Gastroesophageal sphincter (tissue), 3 donors: ENCODE measurements around the gene ATP1A2.

Source experiments
- EP300 ChIP-seq: sonication (generic); formaldehyde crosslinking; IDR thresholded peaks from one replicate; pipeline ENCODE4 v1.6.1; 2017; ENCODE audit warnings: antibody characterized with exemption, mild to moderate bottlenecking
- POLR2AphosphoS5 ChIP-seq: sonication (generic); formaldehyde crosslinking; IDR thresholded peaks from one replicate; pipeline ENCODE4 v1.6.1; 2017; ENCODE audit warnings: antibody characterized with exemption
- TF ChIP-seq, protein P1 (sequence below), 4 experiments: fragments of 200-600 bp in 2 of 4; fragments of 450-650 bp in 2 of 4; sonication (generic) in 1 of 4; IDR thresholded peaks; one replicate each; pipeline ENCODE4 v1.5.1; 2017 to 2019; ENCODE audit warnings: antibody characterized with exemption in 4 of 4, mild to moderate bottlenecking in 2 of 4, moderate library complexity in 2 of 4

DNA sequence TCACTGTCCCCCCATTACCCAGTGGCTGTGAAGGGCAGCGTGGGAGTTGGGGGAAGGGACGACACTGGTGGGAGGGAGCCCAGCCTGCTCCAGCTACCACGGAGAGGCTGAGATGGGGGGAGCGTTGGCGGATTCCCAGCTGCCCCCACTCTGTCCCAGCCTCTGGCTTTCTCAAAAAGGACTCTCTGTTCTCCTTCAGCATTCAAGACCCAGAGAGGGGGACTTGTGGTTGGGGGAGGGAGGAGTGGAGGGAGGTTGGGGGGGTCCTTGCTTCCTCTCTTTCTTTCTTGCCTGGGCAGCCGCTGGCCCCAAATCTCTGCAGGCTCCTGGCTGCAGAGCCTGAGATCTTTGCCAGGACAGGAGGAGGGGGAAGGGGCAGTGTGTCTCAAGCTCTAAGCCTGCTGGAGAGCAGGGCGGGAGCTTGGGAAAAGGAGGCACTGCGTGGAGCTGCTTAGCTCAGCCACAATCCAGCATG is 2.2 kb downstream of the ATP1A2 start:
- TF ChIP-seq, protein P1, sequence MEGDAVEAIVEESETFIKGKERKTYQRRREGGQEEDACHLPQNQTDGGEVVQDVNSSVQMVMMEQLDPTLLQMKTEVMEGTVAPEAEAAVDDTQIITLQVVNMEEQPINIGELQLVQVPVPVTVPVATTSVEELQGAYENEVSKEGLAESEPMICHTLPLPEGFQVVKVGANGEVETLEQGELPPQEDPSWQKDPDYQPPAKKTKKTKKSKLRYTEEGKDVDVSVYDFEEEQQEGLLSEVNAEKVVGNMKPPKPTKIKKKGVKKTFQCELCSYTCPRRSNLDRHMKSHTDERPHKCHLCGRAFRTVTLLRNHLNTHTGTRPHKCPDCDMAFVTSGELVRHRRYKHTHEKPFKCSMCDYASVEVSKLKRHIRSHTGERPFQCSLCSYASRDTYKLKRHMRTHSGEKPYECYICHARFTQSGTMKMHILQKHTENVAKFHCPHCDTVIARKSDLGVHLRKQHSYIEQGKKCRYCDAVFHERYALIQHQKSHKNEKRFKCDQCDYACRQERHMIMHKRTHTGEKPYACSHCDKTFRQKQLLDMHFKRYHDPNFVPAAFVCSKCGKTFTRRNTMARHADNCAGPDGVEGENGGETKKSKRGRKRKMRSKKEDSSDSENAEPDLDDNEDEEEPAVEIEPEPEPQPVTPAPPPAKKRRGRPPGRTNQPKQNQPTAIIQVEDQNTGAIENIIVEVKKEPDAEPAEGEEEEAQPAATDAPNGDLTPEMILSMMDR (IDR thresholded peaks at IDR 0.05): no peak
- TF ChIP-seq EP300 (no peak), POLR2AphosphoS5 (peak; percentile 39)
